GM12878 (cell line): ENCODE results near the gene TRNT1. TPM values are rescaled to one million over a fixed set of nuclear protein-coding genes. Genes with fewer than 3 reads are reported as not detected.

Experiments used
- CEBPB ChIP-seq, 2 experiments: fragments of 150-350 bp in 1 of 2; IDR thresholded peaks; 2 replicates each; pipeline ENCODE4 v1.6.1; 2012 to 2014; ENCODE audit warnings: low read depth in 2 of 2, low read length in 2 of 2, borderline replicate concordance in 1 of 2, inconsistent platforms in 1 of 2
- CEBPZ ChIP-seq: fragments of 150-350 bp; IDR thresholded peaks from 2 replicates; pipeline ENCODE4 v1.6.1; 2016; ENCODE audit warnings: low read depth, low read length
- EED ChIP-seq: sonication (generic); IDR thresholded peaks from 2 replicates; pipeline ENCODE4 v1.6.1; 2016; ENCODE audit warnings: antibody characterized with exemption, low read depth
- ESRRA ChIP-seq: IDR thresholded peaks from 2 replicates; pipeline ENCODE4 v1.6.1; 2012; ENCODE audit warnings: mild to moderate bottlenecking, low read length, improper control_type of control experiment
- HDAC2 ChIP-seq: fragments of 200-600 bp; sonication (generic); IDR thresholded peaks from 2 replicates; pipeline ENCODE4 v1.6.1; 2017
- HSF1 ChIP-seq: fragments of 150-350 bp; IDR thresholded peaks from 2 replicates; pipeline ENCODE4 v1.6.1; 2014; ENCODE audit warnings: mild to moderate bottlenecking, low read depth, low read length
- MLLT1 ChIP-seq: fragments of 450-650 bp; IDR thresholded peaks from 2 replicates; pipeline ENCODE4 v1.6.1; 2016; ENCODE audit warnings: mild to moderate bottlenecking
- NBN ChIP-seq: fragments of 450-650 bp; IDR thresholded peaks from 2 replicates; pipeline ENCODE4 v1.6.1; 2016
- RB1 ChIP-seq: fragments of 450-650 bp; formaldehyde crosslinking; IDR thresholded peaks from 2 replicates; pipeline ENCODE4 v1.6.1; 2017; ENCODE audit warnings: mild to moderate bottlenecking, borderline replicate concordance
- SMAD1 ChIP-seq: fragments of 450-650 bp; IDR thresholded peaks from 2 replicates; pipeline ENCODE4 v1.6.1; 2018; ENCODE audit warnings: mild to moderate bottlenecking, low read depth; ENCODE audit not compliant: partially characterized antibody
- TAF1 ChIP-seq: IDR thresholded peaks from 2 replicates; pipeline ENCODE4 v1.6.1; 2011; ENCODE audit warnings: mild to moderate bottlenecking, low read depth, low read length, borderline replicate concordance
- TBL1XR1 ChIP-seq: IDR thresholded peaks from 2 replicates; pipeline ENCODE4 v1.6.1; 2012; ENCODE audit warnings: low read depth, low read length, improper control_type of control experiment
- ZBTB40 ChIP-seq: fragments of 450-650 bp; IDR thresholded peaks from 2 replicates; pipeline ENCODE4 v1.6.1; 2016; ENCODE audit warnings: mild to moderate bottlenecking, moderate library complexity, borderline replicate concordance
- ZNF687 ChIP-seq: fragments of 450-650 bp; IDR thresholded peaks from 2 replicates; pipeline ENCODE4 v1.6.1; 2017; ENCODE audit warnings: mild to moderate bottlenecking, moderate library complexity
- polyA plus RNA-seq, 11 experiments: library from polyadenylated mRNA; depleted of rRNA in 4 of 11; unstranded in 6 of 11; stranded (reverse) in 5 of 11; fragments of >200 nt; fragmentation: Nextera tagmentation in 4 of 11; fragmentation: Illumina TruSeq in 1 of 11; extraction: Ambion mirVana in 4 of 11; extraction: Trizol in 1 of 11; gene quantifications; 1 replicate in 1 of 11; 2 replicates in 10 of 11; pipeline versions ENCODE4 v1.2.1 to v1.2.3, GENCODE V29; 2011 to 2016; ENCODE audit warnings: inconsistent platforms in 2 of 11, missing spikeins in 2 of 11, low read depth in 1 of 11
- total RNA-seq, 4 experiments: library from RNA; depleted of rRNA in 3 of 4; stranded (reverse); fragments of >200 nt in 3 of 4; fragmentation: Illumina TruSeq in 1 of 4; extraction: Trizol in 1 of 4; gene quantifications; 2 replicates each; pipeline versions ENCODE4 v1.2.1 to v1.2.3, GENCODE V29; 2013 to 2021

The TRNT1 gene
- total and polyA plus RNA-seq, 10 of the 15 experiments (the other 5 are each of a cell fraction or from before 2014, with no cell fraction given) = 28.6 to 54.9 (median 36.6) TPM

GRCh38 chr3:3179407-3180094, 52.8 kb downstream of the TRNT1 start, which contains the start of gene CRBN (continued):
- TF ChIP-seq SMAD1 = no peak
- peak; percentile 64 for TF ChIP-seq NBN
- TF ChIP-seq EED = peak; percentile 46; the same call in 1 of the 2 replicates
- TF ChIP-seq HSF1 = peak; percentile 37; the same call in 1 of the 2 replicates
- TF ChIP-seq TBL1XR1 = 0 out of 2 replicates have a peak, but pooled peaks have one; percentile 66
- peak; percentile 33; the same call in 1 of the 2 replicates for TF ChIP-seq ESRRA
- TF ChIP-seq ZNF687 = peak; percentile 83
- TF ChIP-seq RB1 = peak; percentile 97; the same call in 1 of the 2 replicates
- peak; percentile 92 for TF ChIP-seq TAF1
- TF ChIP-seq HDAC2 = peak; percentile 95; the same call in 1 of the 2 replicates
- TF ChIP-seq MLLT1 = no peak
- no peak for TF ChIP-seq CEBPZ
- TF ChIP-seq ZBTB40 = no peak
- TF ChIP-seq CEBPB (IDR thresholded peaks at IDR 0.05; ENCODE audit: borderline replicate concordance in 1 of 2, low read depth in 2 of 2, low read length in 2 of 2) = no peak
